Endodermal cell (in vitro differentiated cells): Measurements from ENCODE around the gene MYO18B. TPM values are rescaled to one million over a fixed set of nuclear protein-coding genes. Genes with fewer than 3 reads are reported as not detected.

Source experiments
- DNase-seq: peaks from one replicate; pipeline ENCODE4 v3.0.0-alpha.2; 2017
- H3K27ac ChIP-seq: 2 replicates; pipeline ENCODE4 v1.5.1; 2013; ENCODE audit warnings: mild to moderate bottlenecking, low read depth, low read length, moderate library complexity
- H3K27me3 ChIP-seq: 2 replicates; pipeline ENCODE4 v1.6.1; 2013; ENCODE audit warnings: mild to moderate bottlenecking, low read length, moderate library complexity; ENCODE audit not compliant: insufficient read depth, control insufficient read depth, poor library complexity, severe bottlenecking
- H3K36me3 ChIP-seq: 2 replicates; pipeline ENCODE4 v1.7.0; 2013; ENCODE audit warnings: mild to moderate bottlenecking, low read length, moderate library complexity; ENCODE audit not compliant: control insufficient read depth, insufficient read depth
- H3K4me1 ChIP-seq: one replicate; pipeline ENCODE4 v1.7.0; 2013; ENCODE audit warnings: low read length; ENCODE audit not compliant: control insufficient read depth, insufficient read depth
- H3K4me3 ChIP-seq: 2 replicates; pipeline ENCODE4 v1.5.1; 2013; ENCODE audit warnings: mild to moderate bottlenecking, low read length, moderate library complexity
- H3K9ac ChIP-seq: 2 replicates; pipeline ENCODE4 v1.6.1; 2013; ENCODE audit warnings: mild to moderate bottlenecking, low read length, moderate library complexity; ENCODE audit not compliant: poor library complexity, severe bottlenecking; ENCODE audit errors: extremely low read depth
- H3K9me3 ChIP-seq: 2 replicates; pipeline ENCODE4 v1.6.1; 2013; ENCODE audit warnings: mild to moderate bottlenecking, low read length, moderate library complexity; ENCODE audit not compliant: control insufficient read depth
- H3K27ac Mint-ChIP-seq: 2 replicates; pipeline ENCODE4 v1.8.0; 2020; ENCODE audit warnings: mixed read lengths
- H3K27me3 Mint-ChIP-seq: 2 replicates; pipeline ENCODE4 v1.8.0; 2021; ENCODE audit warnings: mild to moderate bottlenecking, mixed read lengths; ENCODE audit not compliant: insufficient read depth
- H3K36me3 Mint-ChIP-seq: 2 replicates; pipeline ENCODE4 v1.8.0; 2020; ENCODE audit warnings: low read depth, mixed read lengths
- H3K4me1 Mint-ChIP-seq: 2 replicates; pipeline ENCODE4 v1.8.0; 2020; ENCODE audit warnings: mixed read lengths
- H3K4me3 Mint-ChIP-seq: 2 replicates; pipeline ENCODE4 v1.8.0; 2020; ENCODE audit warnings: mild to moderate bottlenecking, moderate library complexity, mixed read lengths
- H3K9me3 Mint-ChIP-seq: 2 replicates; pipeline ENCODE4 v1.8.0; 2020; ENCODE audit warnings: mild to moderate bottlenecking, mixed read lengths
- CTCF ChIP-seq: fragments of 200-600 bp; sonication (generic); conservative IDR thresholded peaks from 2 replicates; pipeline ENCODE4 v1.5.0; 2021; ENCODE audit warnings: antibody characterized with exemption, mild to moderate bottlenecking
- WGBS, 2 experiments: methylation state at CpG; one replicate each; pipeline versions ENCODE4 v1.1.5 to v1.1.7; 2013; ENCODE audit warnings: missing lambda C conversion rate in 2 of 2, mixed read lengths in 1 of 2; ENCODE audit not compliant: insufficient coverage in 1 of 2, insufficient read length in 1 of 2; 5-methylcytosine and 5-hydroxymethylcytosine counted together
- total RNA-seq, 2 donors: library from RNA; stranded (reverse); fragmentation: NEBNext Ultra II Directional in 1 of 2; extraction: Animal tissue kit (Norgen Biotek cat#: 25700) in 1 of 2; gene quantifications; 2 replicates in 1 of 2; 3 replicates in 1 of 2; pipeline ENCODE4 v1.2.1, GENCODE V29; 2021

MYO18B gene
- total RNA-seq, 2 donors from 2014 or later, result 0.77 to 0.84 TPM

GRCh38 chr22:25745341-25746011, 3.5 kb downstream of the MYO18B start:
- Mint-ChIP-seq H3K4me3 (no peak overlapping the region), H3K4me1 (peaks cover 12% of the 10 kb centered on the region), H3K36me3 (no peaks in the 10 kb centered on the region), H3K27me3 (peaks cover 9% of the 10 kb centered on the region), H3K27ac (no peak overlapping the region), H3K9me3 (no peaks in the 10 kb centered on the region)
- Histone ChIP-seq H3K9me3 (no peaks in the 10 kb centered on the region), H3K27me3 (no peaks in the 10 kb centered on the region), H3K4me1 (peaks cover 4% of the 10 kb centered on the region), H3K4me3 (no peak overlapping the region), H3K9ac (no peak overlapping the region), H3K36me3 (no peaks in the 10 kb centered on the region), H3K27ac (no peak overlapping the region)
- TF ChIP-seq CTCF, result no peak
- no peak for DNase-seq
- WGBS, 2 experiments, result 93 to 95% methylated on average over 6 to 7 of the region's 7 CpGs

GRCh38 chr22:25746012-25746373, 4.0 kb downstream of the MYO18B start:
- no peak for DNase-seq
- no peak overlapping the region for H3K27ac ChIP-seq
- TF ChIP-seq CTCF, result no peak
- H3K36me3 ChIP-seq, result no peaks in the 10 kb centered on the region
- Mint-ChIP-seq H3K36me3 (no peaks in the 10 kb centered on the region), H3K4me3 (no peak overlapping the region), H3K9me3 (no peaks in the 10 kb centered on the region), H3K27me3 (peaks cover 9% of the 10 kb centered on the region), H3K4me1 (peaks cover 12% of the 10 kb centered on the region), H3K27ac (no peak overlapping the region)
- peaks cover 6% of the 10 kb centered on the region for H3K4me1 ChIP-seq
- H3K9ac ChIP-seq, result no peak overlapping the region
- H3K9me3 ChIP-seq, result no peaks in the 10 kb centered on the region
- H3K27me3 ChIP-seq, result no peaks in the 10 kb centered on the region
- no peak overlapping the region for H3K4me3 ChIP-seq
- 60% methylated on average over 1 of the region's 1 CpG; no CpG with 5 or more reads in 1 of the 2 experiments for WGBS, 2 experiments

- WGBS, 2 experiments, result 90 to 92% methylated on average over 5 to 8 of the region's 8 CpGs
- no peak for DNase-seq
- H3K9me3 Mint-ChIP-seq, result no peaks in the 10 kb centered on the region
- H3K27me3 Mint-ChIP-seq, result peaks cover 9% of the 10 kb centered on the region
- Histone ChIP-seq H3K9ac (no peak overlapping the region), H3K4me3 (no peak overlapping the region), H3K27ac (no peak overlapping the region), H3K27me3 (no peaks in the 10 kb centered on the region), H3K36me3 (no peaks in the 10 kb centered on the region), H3K4me1 (peaks cover 5% of the 10 kb centered on the region), H3K9me3 (no peaks in the 10 kb centered on the region)
- no peak for TF ChIP-seq CTCF
- H3K4me3 Mint-ChIP-seq, result no peak overlapping the region
- H3K4me1 Mint-ChIP-seq, result peaks cover 6% of the 10 kb centered on the region
- no peaks in the 10 kb centered on the region for H3K36me3 Mint-ChIP-seq
- H3K27ac Mint-ChIP-seq, result no peak overlapping the region
Measured at GRCh38 chr22:25747245-25747944, 5.4 kb downstream of the MYO18B start.
